K562 treated with DMSO at 1 percent for 4 hours (cell line): ENCODE data around the gene APLN. TPM values are rescaled to one million over a fixed set of nuclear protein-coding genes. Genes with fewer than 3 reads are reported as not detected.

Experiments used
- total RNA-seq: library from RNA; unstranded; fragments of 300-600 nt; gene quantifications from 2 replicates; pipeline ENCODE4 v1.2.3, GENCODE V29; 2022; ENCODE audit not compliant: insufficient read depth

APLN gene, protein sequence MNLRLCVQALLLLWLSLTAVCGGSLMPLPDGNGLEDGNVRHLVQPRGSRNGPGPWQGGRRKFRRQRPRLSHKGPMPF
- total RNA-seq = 0.18 TPM in 1 of 2 replicates, not detected in the other

DNA sequence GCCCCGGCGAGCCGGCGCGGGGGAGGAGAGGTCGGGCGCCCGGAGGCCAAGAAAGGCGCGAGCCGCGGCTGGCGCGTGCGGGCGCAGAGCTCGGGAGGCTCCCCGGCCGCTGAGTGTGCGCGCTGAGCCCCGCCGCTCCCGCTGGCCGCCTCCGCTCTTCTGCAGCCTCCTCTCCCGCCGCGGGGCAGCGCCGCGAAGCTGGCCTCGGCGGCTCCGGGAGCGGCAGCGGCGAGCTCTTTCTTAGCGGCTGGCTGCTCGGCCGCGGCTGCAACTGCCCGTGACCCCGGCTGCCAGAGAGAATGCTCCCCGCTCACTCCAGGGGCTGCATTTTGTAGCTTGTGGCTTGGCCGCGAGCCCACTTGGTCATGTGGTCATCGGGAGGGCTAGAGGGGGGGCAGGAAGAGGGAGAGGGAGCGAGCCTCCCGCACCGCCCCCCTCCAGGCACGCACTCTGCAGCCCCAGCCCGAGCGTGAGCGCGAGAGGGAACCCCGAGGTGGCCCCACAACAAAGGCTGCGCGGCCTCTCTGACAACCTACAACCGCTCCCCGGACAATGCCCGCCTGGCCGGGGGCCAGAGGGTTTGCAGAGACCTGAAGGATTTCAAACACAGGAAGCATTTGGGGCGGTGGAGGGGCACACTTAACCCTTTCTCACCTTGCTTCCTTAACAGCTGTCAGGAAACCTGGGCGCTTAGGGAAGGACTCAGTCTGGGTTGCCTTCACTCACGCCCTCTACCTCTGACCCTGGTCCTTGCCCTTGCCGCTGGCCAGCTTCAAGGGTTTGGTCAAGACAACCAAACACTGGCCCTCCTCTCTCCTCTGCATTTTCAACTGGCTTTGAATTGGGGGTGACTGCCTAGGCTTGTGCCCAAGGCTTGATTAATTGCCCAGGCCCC lies at the start of gene APLN:
Gene APLN, minus strand, starts transcription at position 305 of the 895 bp plus-strand sequence. CDS start 326 bp downstream, outside the sequence.

Other genes with a start within 250 kb of the APLN start
- gene SMARCA1, start 131.5 kb downstream of the APLN start, total RNA-seq = 4.9 and 7.7 TPM in 2 replicates
- 6.0 and 6.4 TPM in 2 replicates for gene OCRL, start 114.7 kb downstream of the APLN start, total RNA-seq
- not detected in 2 replicates for gene XPNPEP2, start 84.0 kb upstream of the APLN start, total RNA-seq
- 0.30 TPM in 1 of 2 replicates, not detected in the other for gene SASH3, start 125.0 kb upstream of the APLN start, total RNA-seq
- gene ZDHHC9, start 188.9 kb upstream of the APLN start, total RNA-seq = 12.3 and 16.3 TPM in 2 replicates